Liver (tissue), 9 donors: Measurements from ENCODE around the gene KRTAP17-1. TPM values are rescaled to one million over a fixed set of nuclear protein-coding genes. Genes with fewer than 3 reads are reported as not detected.

Source experiments
- DNase-seq: peaks from one replicate; pipeline ENCODE4 v3.0.0-alpha.2; 2017; ENCODE audit warnings: low spot score
- H3K27ac ChIP-seq, 2 donors: one replicate each; pipeline ENCODE4 v1.7.0; 2013; ENCODE audit warnings: inconsistent platforms in 2 of 2, low read length in 2 of 2, control low read depth in 1 of 2, low read depth in 1 of 2, mild to moderate bottlenecking in 1 of 2
- H3K27me3 ChIP-seq, 4 donors: one replicate each; pipeline versions ENCODE4 v1.6.1 to v1.7.0; 2013; ENCODE audit warnings: low read length in 3 of 4, inconsistent platforms in 1 of 4, mild to moderate bottlenecking in 1 of 4, moderate library complexity in 1 of 4; ENCODE audit not compliant: control insufficient read depth in 4 of 4, insufficient read depth in 4 of 4
- H3K36me3 ChIP-seq, 4 donors: one replicate each; pipeline versions ENCODE4 v1.6.1 to v1.7.0; 2013; ENCODE audit warnings: low read length in 3 of 4, mild to moderate bottlenecking in 3 of 4, low read depth in 1 of 4, moderate library complexity in 1 of 4; ENCODE audit not compliant: control insufficient read depth in 4 of 4, insufficient read depth in 3 of 4
- H3K4me1 ChIP-seq, 4 donors: one replicate each; pipeline versions ENCODE4 v1.6.1 to v1.7.0; 2013; ENCODE audit warnings: low read length in 3 of 4, mild to moderate bottlenecking in 3 of 4, moderate library complexity in 1 of 4; ENCODE audit not compliant: control insufficient read depth in 4 of 4, insufficient read depth in 4 of 4
- H3K4me3 ChIP-seq, 3 donors: one replicate each; pipeline versions ENCODE4 v1.6.1 to v1.7.0; 2013; ENCODE audit warnings: low read length in 3 of 3, control low read depth in 1 of 3, low read depth in 1 of 3, mild to moderate bottlenecking in 1 of 3
- H3K9ac ChIP-seq, 2 donors: one replicate each; pipeline ENCODE4 v1.7.0; 2013; ENCODE audit warnings: low read length in 2 of 2, mild to moderate bottlenecking in 2 of 2, moderate library complexity in 2 of 2, control low read depth in 1 of 2, low read depth in 1 of 2
- H3K9me3 ChIP-seq, 4 donors: one replicate each; pipeline versions ENCODE4 v1.6.1 to v1.7.0; 2013; ENCODE audit warnings: low read length in 3 of 4; ENCODE audit not compliant: control insufficient read depth in 4 of 4
- EGR1 ChIP-seq, 2 donors: IDR thresholded peaks; 2 replicates each; pipeline ENCODE4 v1.6.1; 2016 to 2018; ENCODE audit warnings: antibody characterized with exemption in 2 of 2, low read depth in 2 of 2
- FOXA1 ChIP-seq: IDR thresholded peaks from 2 replicates; pipeline ENCODE4 v1.6.1; 2016; ENCODE audit warnings: antibody characterized with exemption
- FOXA2 ChIP-seq: IDR thresholded peaks from 2 replicates; pipeline ENCODE4 v1.6.1; 2016; ENCODE audit warnings: antibody characterized with exemption
- GABPA ChIP-seq, 2 donors: IDR thresholded peaks in 1 of 2; conservative IDR thresholded peaks in 1 of 2; 2 replicates each; pipeline ENCODE4 v1.6.1; 2016; ENCODE audit warnings: antibody characterized with exemption in 2 of 2, mild to moderate bottlenecking in 1 of 2, moderate library complexity in 1 of 2
- HNF4G ChIP-seq: IDR thresholded peaks from 2 replicates; pipeline ENCODE4 v1.6.1; 2016; ENCODE audit warnings: antibody characterized with exemption
- JUND ChIP-seq, 2 donors: IDR thresholded peaks; 2 replicates each; pipeline ENCODE4 v1.6.1; 2016; ENCODE audit warnings: antibody characterized with exemption in 2 of 2
- NR2F2 ChIP-seq: IDR thresholded peaks from 2 replicates; pipeline ENCODE4 v1.6.1; 2016; ENCODE audit warnings: antibody characterized with exemption
- RAD21 ChIP-seq, 2 donors: IDR thresholded peaks; 2 replicates each; pipeline ENCODE4 v1.6.1; 2016; ENCODE audit warnings: antibody characterized with exemption in 2 of 2, mild to moderate bottlenecking in 2 of 2
- RXRA ChIP-seq, 2 donors: IDR thresholded peaks; 2 replicates each; pipeline ENCODE4 v1.6.1; 2017 to 2018; ENCODE audit warnings: antibody characterized with exemption in 2 of 2, mild to moderate bottlenecking in 1 of 2
- SP1 ChIP-seq: IDR thresholded peaks from 2 replicates; pipeline ENCODE4 v1.6.1; 2018; ENCODE audit warnings: antibody characterized with exemption, mild to moderate bottlenecking
- TAF1 ChIP-seq: conservative IDR thresholded peaks from 2 replicates; pipeline ENCODE4 v1.6.1; 2016; ENCODE audit warnings: antibody characterized with exemption, mild to moderate bottlenecking
- YY1 ChIP-seq: IDR thresholded peaks from 2 replicates; pipeline ENCODE4 v1.6.1; 2016; ENCODE audit warnings: antibody characterized with exemption, mild to moderate bottlenecking
- WGBS: extraction: QIAGEN DNeasy Blood & Tissue Kit; methylation state at CpG from one replicate; pipeline ENCODE4 v1.1.7; 2013; 5-methylcytosine and 5-hydroxymethylcytosine counted together
- polyA plus RNA-seq, 2 donors: library from polyadenylated mRNA; stranded (reverse) in 1 of 2; unstranded in 1 of 2; fragments of 200-250 nt in 1 of 2; fragments of >200 nt in 1 of 2; fragmentation: Nextera tagmentation in 1 of 2; extraction: Ambion mirVana in 1 of 2; gene quantifications; one replicate each; pipeline versions ENCODE4 v1.2.1 to v1.2.3, GENCODE V29; 2013 to 2015
- total RNA-seq, 2 donors: library from RNA; depleted of rRNA; stranded (reverse); fragments of >200 nt; gene quantifications; one replicate each; pipeline ENCODE4 v1.2.3, GENCODE V29; 2014
- TF ChIP-seq, protein P1 (sequence below): IDR thresholded peaks from 2 replicates; pipeline ENCODE4 v1.6.1; 2016; ENCODE audit warnings: antibody characterized with exemption
- TF ChIP-seq, protein P2 (sequence below): IDR thresholded peaks from 2 replicates; pipeline ENCODE4 v1.6.1; 2016; ENCODE audit warnings: antibody characterized with exemption
- TF ChIP-seq, protein P3 (sequence below): IDR thresholded peaks from 2 replicates; pipeline ENCODE4 v1.6.1; 2016; ENCODE audit warnings: antibody characterized with exemption, mild to moderate bottlenecking
- TF ChIP-seq, protein P4 (sequence below): fragments of 150-350 bp; IDR thresholded peaks from 2 replicates; pipeline ENCODE4 v1.5.1; 2017; ENCODE audit warnings: improper control_type of control experiment, low read depth, low read length; ENCODE audit not compliant: missing input control
- TF ChIP-seq, protein P5 (sequence below): IDR thresholded peaks from 2 replicates; pipeline ENCODE4 v1.6.1; 2016; ENCODE audit warnings: antibody characterized with exemption
- donor health status: healthy.
- donor health status: healthy.
- donor health status: healthy.
- donor health status: healthy.
- donor health status: healthy.

The KRTAP17-1 gene
- total and polyA plus RNA-seq, 4 donors: not detected

DNA sequence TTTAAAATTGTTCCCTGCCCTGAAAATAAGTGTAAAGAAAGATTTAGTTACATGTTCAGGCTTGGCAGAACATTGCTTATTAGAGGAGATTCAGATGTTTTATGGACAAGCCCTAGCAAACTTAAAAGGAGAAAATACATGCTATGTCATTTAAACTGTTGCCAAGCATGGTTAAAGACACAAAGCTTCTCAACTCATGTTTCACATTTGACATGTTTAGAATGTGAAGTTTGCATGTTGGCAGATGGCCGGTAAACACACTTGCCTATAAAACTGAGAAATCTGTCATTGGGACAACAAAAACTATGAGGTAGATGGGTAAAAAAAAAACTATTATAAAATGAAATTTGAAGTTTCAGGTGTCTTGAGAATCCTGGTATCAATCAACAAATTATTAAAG lies 18.7 kb downstream of the KRTAP17-1 start:
- WGBS: 80% methylated on average over 1 of the region's 1 CpG
- no peaks in the 10 kb centered on the region for H3K36me3 ChIP-seq
- H3K9me3 ChIP-seq: no peaks in the 10 kb centered on the region
- DNase-seq: no peak
- no peaks in the 10 kb centered on the region for H3K4me1 ChIP-seq
- no peak overlapping the region for H3K4me3 ChIP-seq
- H3K9ac ChIP-seq: no peak overlapping the region
- TF ChIP-seq, protein P1, sequence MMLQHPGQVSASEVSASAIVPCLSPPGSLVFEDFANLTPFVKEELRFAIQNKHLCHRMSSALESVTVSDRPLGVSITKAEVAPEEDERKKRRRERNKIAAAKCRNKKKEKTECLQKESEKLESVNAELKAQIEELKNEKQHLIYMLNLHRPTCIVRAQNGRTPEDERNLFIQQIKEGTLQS: no peak
- TF ChIP-seq, protein P2, sequence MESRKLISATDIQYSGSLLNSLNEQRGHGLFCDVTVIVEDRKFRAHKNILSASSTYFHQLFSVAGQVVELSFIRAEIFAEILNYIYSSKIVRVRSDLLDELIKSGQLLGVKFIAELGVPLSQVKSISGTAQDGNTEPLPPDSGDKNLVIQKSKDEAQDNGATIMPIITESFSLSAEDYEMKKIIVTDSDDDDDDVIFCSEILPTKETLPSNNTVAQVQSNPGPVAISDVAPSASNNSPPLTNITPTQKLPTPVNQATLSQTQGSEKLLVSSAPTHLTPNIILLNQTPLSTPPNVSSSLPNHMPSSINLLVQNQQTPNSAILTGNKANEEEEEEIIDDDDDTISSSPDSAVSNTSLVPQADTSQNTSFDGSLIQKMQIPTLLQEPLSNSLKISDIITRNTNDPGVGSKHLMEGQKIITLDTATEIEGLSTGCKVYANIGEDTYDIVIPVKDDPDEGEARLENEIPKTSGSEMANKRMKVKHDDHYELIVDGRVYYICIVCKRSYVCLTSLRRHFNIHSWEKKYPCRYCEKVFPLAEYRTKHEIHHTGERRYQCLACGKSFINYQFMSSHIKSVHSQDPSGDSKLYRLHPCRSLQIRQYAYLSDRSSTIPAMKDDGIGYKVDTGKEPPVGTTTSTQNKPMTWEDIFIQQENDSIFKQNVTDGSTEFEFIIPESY: no peak
- TF ChIP-seq RXRA (IDR thresholded peaks at IDR 0.05): no peak
- TF ChIP-seq TAF1: no peak
- TF ChIP-seq SP1: no peak
- TF ChIP-seq FOXA1: no peak
- no peak for TF ChIP-seq NR2F2
- TF ChIP-seq GABPA (IDR thresholded peaks at IDR 0.05 in 1 of 2, conservative IDR thresholded peaks at IDR 0.05 in 1 of 2): no peak
- TF ChIP-seq RAD21 (IDR thresholded peaks at IDR 0.05): no peak
- TF ChIP-seq FOXA2: no peak
- TF ChIP-seq HNF4G: no peak
- TF ChIP-seq JUND (IDR thresholded peaks at IDR 0.05): no peak
- TF ChIP-seq, protein P3, sequence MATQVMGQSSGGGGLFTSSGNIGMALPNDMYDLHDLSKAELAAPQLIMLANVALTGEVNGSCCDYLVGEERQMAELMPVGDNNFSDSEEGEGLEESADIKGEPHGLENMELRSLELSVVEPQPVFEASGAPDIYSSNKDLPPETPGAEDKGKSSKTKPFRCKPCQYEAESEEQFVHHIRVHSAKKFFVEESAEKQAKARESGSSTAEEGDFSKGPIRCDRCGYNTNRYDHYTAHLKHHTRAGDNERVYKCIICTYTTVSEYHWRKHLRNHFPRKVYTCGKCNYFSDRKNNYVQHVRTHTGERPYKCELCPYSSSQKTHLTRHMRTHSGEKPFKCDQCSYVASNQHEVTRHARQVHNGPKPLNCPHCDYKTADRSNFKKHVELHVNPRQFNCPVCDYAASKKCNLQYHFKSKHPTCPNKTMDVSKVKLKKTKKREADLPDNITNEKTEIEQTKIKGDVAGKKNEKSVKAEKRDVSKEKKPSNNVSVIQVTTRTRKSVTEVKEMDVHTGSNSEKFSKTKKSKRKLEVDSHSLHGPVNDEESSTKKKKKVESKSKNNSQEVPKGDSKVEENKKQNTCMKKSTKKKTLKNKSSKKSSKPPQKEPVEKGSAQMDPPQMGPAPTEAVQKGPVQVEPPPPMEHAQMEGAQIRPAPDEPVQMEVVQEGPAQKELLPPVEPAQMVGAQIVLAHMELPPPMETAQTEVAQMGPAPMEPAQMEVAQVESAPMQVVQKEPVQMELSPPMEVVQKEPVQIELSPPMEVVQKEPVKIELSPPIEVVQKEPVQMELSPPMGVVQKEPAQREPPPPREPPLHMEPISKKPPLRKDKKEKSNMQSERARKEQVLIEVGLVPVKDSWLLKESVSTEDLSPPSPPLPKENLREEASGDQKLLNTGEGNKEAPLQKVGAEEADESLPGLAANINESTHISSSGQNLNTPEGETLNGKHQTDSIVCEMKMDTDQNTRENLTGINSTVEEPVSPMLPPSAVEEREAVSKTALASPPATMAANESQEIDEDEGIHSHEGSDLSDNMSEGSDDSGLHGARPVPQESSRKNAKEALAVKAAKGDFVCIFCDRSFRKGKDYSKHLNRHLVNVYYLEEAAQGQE: no peak
- no peak for TF ChIP-seq YY1
- no peaks in the 10 kb centered on the region for H3K27me3 ChIP-seq
- no peak overlapping the region for H3K27ac ChIP-seq

DNA sequence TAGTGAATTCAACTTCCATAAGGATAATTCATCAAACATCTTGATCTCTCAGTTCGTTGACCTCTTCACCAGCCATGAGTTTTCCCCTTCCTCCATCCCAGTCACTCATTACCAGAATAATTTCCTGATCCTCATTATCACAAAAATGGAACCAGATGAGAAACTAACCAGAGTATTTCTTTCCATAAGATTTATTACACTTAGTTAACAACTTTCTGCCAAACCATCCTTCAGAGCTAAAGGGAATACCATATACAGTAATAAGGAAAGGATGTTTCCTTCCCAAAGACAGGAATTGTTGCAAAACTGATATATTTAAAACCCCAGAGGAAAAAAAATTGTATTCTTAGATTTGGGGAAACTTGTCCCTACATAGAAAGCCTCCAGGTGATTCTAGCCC lies 21.5 kb downstream of the KRTAP17-1 start:
- no peaks in the 10 kb centered on the region for H3K4me1 ChIP-seq
- no peak overlapping the region for H3K27ac ChIP-seq
- no peak for DNase-seq
- no peaks in the 10 kb centered on the region for H3K27me3 ChIP-seq
- H3K9ac ChIP-seq: no peak overlapping the region
- 60% methylated on average over 1 of the region's 1 CpG for WGBS
- H3K4me3 ChIP-seq: no peak overlapping the region
- H3K9me3 ChIP-seq: no peaks in the 10 kb centered on the region
- TF ChIP-seq, protein P2: no peak
- TF ChIP-seq GABPA (IDR thresholded peaks at IDR 0.05 in 1 of 2, conservative IDR thresholded peaks at IDR 0.05 in 1 of 2) (no peak), EGR1 (IDR thresholded peaks at IDR 0.05; ENCODE audit: low read depth in 2 of 2) (no peak), JUND (IDR thresholded peaks at IDR 0.05) (no peak), RXRA (IDR thresholded peaks at IDR 0.05) (no peak), YY1 (no peak), FOXA2 (no peak), RAD21 (IDR thresholded peaks at IDR 0.05) (no peak), FOXA1 (no peak), HNF4G (no peak), SP1 (no peak), NR2F2 (no peak), TAF1 (no peak)
- TF ChIP-seq, protein P3: no peak
- TF ChIP-seq, protein P1: no peak
- TF ChIP-seq, protein P4, sequence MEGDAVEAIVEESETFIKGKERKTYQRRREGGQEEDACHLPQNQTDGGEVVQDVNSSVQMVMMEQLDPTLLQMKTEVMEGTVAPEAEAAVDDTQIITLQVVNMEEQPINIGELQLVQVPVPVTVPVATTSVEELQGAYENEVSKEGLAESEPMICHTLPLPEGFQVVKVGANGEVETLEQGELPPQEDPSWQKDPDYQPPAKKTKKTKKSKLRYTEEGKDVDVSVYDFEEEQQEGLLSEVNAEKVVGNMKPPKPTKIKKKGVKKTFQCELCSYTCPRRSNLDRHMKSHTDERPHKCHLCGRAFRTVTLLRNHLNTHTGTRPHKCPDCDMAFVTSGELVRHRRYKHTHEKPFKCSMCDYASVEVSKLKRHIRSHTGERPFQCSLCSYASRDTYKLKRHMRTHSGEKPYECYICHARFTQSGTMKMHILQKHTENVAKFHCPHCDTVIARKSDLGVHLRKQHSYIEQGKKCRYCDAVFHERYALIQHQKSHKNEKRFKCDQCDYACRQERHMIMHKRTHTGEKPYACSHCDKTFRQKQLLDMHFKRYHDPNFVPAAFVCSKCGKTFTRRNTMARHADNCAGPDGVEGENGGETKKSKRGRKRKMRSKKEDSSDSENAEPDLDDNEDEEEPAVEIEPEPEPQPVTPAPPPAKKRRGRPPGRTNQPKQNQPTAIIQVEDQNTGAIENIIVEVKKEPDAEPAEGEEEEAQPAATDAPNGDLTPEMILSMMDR: no peak
- TF ChIP-seq, protein P5, sequence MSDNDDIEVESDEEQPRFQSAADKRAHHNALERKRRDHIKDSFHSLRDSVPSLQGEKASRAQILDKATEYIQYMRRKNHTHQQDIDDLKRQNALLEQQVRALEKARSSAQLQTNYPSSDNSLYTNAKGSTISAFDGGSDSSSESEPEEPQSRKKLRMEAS: no peak
- H3K36me3 ChIP-seq: no peaks in the 10 kb centered on the region
